ENCODE data around the gene GABRP. TPM values are rescaled to one million over a fixed set of nuclear protein-coding genes. Genes with fewer than 3 reads are reported as not detected.

GABRP gene
- total and polyA plus RNA-seq, 8 donors, result 0.10 to 1.8 (median 0.88) TPM

GRCh38 chr5:170813231-170813630 is 29.7 kb downstream of the GABRP start:
- Histone ChIP-seq H3K27me3 (no peaks in the 10 kb centered on the region), H3K36me3 (no peaks in the 10 kb centered on the region), H3K4me3 (no peak overlapping the region), H3K4me1 (no peaks in the 10 kb centered on the region), H3K9me3 (no peaks in the 10 kb centered on the region), H3K27ac (no peak overlapping the region)
- ATAC-seq, result no peak
- no peak for DNase-seq
- no peak for TF ChIP-seq CTCF (IDR thresholded peaks at IDR 0.05)
- intact Hi-C loops (cut with DNase I), result no loop called here

DNA sequence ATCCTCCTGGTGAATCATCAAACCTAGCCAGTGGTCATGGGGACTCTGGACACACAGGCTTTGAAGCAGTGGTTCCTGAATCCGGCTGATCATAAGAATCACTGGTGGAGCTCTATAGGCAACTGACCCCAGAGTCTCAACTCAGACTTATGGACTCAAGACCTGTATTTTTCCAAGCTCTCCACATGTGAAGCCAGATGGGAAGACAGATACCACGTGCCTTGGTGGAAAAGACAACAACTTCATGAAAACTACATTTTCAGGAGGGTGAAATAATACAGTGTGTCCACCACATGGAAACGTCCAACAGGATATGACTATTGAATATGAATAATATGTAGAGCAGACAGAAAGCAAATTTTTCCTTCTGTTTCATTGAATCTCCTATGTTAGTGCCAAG is 33.7 kb downstream of the GABRP start:
- Histone ChIP-seq H3K4me1 (no peaks in the 10 kb centered on the region), H3K27ac (no peak overlapping the region), H3K36me3 (no peaks in the 10 kb centered on the region), H3K27me3 (no peaks in the 10 kb centered on the region), H3K4me3 (no peak overlapping the region), H3K9me3 (no peaks in the 10 kb centered on the region)
- intact Hi-C loops (cut with DNase I), result no loop called here
- DNase-seq, result no peak
- no peak for ATAC-seq
- no peak for TF ChIP-seq CTCF (IDR thresholded peaks at IDR 0.05)

DNA sequence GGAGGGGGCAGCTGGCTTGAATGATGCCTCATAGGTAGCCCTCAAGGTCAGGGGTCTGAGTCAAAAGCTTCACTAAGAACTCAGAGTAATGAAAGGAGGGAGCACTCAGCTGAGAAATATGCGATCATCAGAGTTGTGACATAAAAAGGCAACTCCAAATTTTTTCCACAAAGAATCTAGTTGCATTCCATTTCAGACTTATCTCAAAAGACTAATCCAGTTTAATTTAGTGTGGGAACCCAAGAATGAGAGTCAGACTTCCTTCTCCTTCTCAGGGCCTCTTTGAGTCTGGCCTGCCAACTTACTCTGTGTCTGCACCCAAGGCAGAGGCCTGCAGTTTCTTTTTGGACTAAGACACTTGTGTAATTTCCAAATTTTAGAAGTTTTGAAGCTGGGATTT is 34.7 kb downstream of the GABRP start:
- Histone ChIP-seq H3K27me3 (no peaks in the 10 kb centered on the region), H3K9me3 (no peaks in the 10 kb centered on the region), H3K36me3 (no peaks in the 10 kb centered on the region), H3K4me3 (no peak overlapping the region), H3K27ac (no peak overlapping the region), H3K4me1 (no peaks in the 10 kb centered on the region)
- no peak for ATAC-seq
- DNase-seq, result peak in 1 of 4 donors; percentile 10
- TF ChIP-seq CTCF (IDR thresholded peaks at IDR 0.05), result no peak
- intact Hi-C loops (cut with DNase I), result no loop called here

GRCh38 chr5:170819824-170820223 is 36.3 kb downstream of the GABRP start:
- no peaks in the 10 kb centered on the region for H3K4me1 ChIP-seq
- TF ChIP-seq CTCF (IDR thresholded peaks at IDR 0.05), result no peak
- intact Hi-C loops (cut with DNase I), result no loop called here
- H3K4me3 ChIP-seq, result no peak overlapping the region
- no peaks in the 10 kb centered on the region for H3K36me3 ChIP-seq
- H3K27ac ChIP-seq, result no peak overlapping the region
- DNase-seq (no peak), ATAC-seq (no peak)
- H3K9me3 ChIP-seq, result no peaks in the 10 kb centered on the region
- no peaks in the 10 kb centered on the region for H3K27me3 ChIP-seq

- no peaks in the 10 kb centered on the region for H3K36me3 ChIP-seq
- H3K9me3 ChIP-seq, result no peaks in the 10 kb centered on the region
- no peaks in the 10 kb centered on the region for H3K4me1 ChIP-seq
- peak in 1 of 4 donors; percentile 32 for DNase-seq
- no peaks in the 10 kb centered on the region for H3K27me3 ChIP-seq
- H3K4me3 ChIP-seq, result no peak overlapping the region
- intact Hi-C loops (cut with DNase I), result no loop called here
- no peak overlapping the region for H3K27ac ChIP-seq
- peak; percentile 88 for ATAC-seq
- TF ChIP-seq CTCF (IDR thresholded peaks at IDR 0.05), result no peak
These were observed 37.8 kb downstream of the GABRP start for GRCh38 chr5:170821257-170821800.

Data from left lung (tissue), 10 donors.